Amniotic stem cell (primary cell): ENCODE measurements around the gene FUT6.
"Not testable (repeated sequence)": the region's sequence is repeated elsewhere in the genome, so short reads cannot be mapped to it uniquely, and the experiment has no call there.

Experiments
- DNase-seq: peaks from one replicate; lab custom pipeline; 2025; lab: John Stamatoyannopoulos, UW

The FUT6 gene

GRCh38 chr19:5839065-5840017 is at the start of gene FUT6:
Gene FUT6, minus strand, starts transcription at chr19:5839702. Its CDS starts 7,135 bp downstream, at chr19:5832567.
- no peak for DNase-seq

DNA sequence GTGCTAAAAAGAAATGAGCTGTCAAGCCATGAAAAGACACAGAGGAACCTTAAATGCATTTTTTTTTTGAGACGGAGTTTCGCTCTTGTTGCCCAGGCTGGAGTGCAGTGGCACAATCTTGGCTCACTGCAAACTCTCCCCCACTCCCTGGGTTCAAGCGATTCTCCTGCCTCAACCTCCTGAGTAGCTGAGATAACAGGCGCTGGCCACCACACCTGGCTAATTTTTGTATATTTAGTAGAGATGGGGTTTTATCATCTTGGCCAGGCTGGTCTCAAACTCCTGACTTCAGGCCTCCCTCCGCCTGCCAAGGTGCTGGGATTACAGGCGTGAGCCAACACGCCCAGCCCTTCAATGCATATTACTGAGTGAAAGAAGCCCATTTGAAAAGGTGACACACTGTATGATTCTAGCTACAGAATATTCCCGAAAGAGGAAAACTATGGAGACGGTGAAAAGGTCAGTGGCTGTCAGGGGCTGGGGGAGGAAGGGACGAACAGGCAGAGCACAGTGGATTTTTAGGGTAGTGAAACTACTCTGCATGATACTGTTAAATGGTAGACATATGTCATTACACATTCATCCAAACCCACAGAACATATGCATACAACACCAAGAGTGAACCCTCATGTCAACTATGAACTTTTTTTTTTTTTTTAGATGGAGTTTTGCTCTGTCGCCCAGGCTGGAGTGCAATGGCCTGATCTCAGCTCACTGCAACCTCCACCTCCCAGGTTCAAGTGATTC is 44.7 kb upstream of the FUT6 start:
- DNase-seq: not testable (repeated sequence)

DNA sequence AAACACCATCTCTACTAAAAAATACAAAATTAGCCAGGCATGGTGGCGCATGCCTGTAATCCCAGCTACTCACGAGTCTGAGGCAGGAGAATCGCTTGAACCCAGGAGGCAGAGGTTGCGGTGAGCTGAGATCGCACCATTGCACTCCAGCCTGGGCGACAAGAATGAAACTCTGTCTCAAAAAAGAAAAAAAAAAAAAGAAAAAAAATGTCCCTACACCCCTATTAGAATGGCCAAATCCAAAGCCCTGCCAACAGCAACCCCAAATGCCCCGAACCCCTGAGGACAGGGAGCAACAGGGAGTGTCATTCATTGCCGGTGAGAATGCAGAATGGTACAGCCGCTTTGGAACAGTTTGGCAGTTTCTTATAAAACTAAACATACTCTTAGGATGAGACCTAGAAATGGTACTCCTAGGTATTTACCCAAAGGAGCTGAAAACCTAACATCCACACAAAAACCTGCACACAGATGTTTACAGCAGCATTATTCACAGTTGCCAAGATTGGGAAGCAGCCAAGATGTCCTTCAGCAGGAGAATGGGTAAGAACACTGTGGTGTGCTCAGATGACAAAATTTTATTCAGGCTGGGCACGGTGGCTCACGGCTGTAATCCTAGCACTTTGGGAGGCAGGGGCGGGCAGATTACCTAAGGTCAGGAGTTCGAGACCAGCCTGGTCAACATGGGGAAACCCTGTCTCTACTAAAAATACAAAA is 43.8 kb upstream of the FUT6 start:
- DNase-seq: not testable (repeated sequence)

- DNase-seq: no peak
Observed at GRCh38 chr19:5882421-5882968, 43.0 kb upstream of the FUT6 start.

DNA sequence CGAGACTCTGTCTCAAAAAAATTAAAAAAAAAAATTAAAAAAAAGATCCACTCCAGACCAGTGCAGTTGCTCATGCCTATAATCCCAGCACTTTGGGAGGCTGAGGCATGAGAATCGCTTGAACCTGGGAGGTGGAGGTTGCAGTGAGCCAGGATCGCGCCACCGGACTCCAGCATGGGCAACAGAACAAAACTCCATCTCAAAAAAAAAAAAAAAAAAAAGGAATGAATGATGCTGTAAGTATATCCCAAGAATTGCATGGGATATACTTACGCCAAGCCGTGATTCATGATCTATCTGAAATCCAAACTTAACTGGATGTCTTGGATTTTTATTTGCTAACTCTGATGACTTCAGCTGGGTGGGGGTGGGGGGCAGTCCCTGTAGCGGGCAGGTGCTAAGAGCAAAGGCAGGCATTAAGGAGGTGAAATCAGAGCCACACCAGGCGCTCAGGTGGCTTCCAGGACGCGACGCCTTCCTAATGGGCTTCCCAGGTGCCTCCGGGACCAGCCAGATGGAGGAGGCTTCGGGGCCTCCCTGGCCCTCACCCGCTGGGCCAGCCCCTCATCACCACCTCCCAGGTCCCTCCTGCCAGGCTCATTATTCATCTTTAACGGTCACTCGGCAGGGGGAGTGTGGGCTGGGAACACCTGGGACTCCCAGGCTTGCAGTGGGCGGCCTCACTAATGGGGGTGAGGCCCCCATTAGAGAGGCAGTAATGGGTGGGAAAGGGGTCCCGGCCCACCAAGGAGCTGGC is 42.2 kb upstream of the FUT6 start:
- no peak for DNase-seq

DNA sequence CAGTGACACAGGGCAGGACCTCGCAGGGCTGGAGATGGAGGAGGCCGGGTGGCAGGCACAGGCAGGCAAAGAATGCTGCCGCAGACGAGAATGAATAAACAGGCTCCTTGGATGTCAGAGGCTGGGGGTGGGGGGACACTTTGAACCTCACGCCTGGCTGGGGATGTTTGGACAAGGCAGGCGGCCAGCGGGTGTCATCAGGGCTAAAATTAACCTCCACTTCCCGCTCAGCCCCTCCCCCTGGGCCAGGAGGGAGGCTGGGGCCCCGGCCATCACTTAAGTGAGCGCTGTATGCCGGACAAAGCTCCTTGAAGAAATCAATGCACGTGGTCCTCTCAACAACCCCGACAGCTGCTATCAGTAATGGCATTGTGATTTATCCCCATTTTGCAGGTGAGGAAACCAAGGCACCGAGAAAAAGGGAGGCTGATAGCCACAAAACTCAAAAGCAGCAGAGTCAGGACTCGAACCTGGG is 41.1 kb upstream of the FUT6 start:
- DNase-seq: no peak

- no peak for DNase-seq
Observed at GRCh38 chr19:5880196-5880595, 40.7 kb upstream of the FUT6 start.

DNA sequence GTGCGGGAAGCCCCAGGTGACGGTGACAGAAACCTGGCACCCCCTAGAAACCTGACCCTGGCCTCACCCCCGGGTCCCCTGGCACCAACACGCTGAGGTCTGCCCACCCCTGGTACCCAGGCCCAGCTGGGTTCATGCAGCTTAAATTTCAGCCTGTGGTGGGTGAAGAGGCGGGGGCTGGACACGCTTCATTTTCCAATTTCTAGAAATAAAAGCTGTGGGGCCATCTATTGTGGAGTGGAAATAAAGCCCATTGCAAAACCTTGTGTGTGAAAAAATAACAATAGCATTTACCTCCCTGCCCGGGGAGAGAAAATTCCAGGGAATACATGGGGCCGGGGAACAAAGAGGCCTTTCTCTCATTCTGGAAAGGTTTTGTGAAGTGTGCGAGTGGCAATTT is 38.4 kb upstream of the FUT6 start:
- no peak for DNase-seq

GRCh38 chr19:5877427-5877826 is 37.9 kb upstream of the FUT6 start:
- DNase-seq: no peak

DNA sequence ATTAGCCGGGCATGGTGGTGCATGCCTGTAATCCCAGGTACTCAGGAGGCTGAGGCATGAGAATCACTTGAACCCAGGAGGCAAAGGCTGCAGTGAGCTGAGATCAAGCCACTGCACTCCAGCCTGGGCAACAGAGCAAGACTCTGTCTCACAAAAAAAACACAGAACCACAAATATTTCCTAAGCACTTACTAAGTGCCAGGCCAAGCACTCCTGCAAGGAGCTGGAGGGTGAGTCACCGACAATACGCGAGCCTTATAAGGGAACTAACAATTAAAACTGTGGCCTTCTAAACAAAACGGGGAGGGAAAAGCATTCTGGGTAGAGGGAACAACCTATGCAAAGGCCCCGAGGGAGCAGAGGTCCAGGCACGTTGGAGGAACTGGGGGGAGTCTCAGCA is 35.0 kb upstream of the FUT6 start:
- DNase-seq: not testable (repeated sequence)

DNA sequence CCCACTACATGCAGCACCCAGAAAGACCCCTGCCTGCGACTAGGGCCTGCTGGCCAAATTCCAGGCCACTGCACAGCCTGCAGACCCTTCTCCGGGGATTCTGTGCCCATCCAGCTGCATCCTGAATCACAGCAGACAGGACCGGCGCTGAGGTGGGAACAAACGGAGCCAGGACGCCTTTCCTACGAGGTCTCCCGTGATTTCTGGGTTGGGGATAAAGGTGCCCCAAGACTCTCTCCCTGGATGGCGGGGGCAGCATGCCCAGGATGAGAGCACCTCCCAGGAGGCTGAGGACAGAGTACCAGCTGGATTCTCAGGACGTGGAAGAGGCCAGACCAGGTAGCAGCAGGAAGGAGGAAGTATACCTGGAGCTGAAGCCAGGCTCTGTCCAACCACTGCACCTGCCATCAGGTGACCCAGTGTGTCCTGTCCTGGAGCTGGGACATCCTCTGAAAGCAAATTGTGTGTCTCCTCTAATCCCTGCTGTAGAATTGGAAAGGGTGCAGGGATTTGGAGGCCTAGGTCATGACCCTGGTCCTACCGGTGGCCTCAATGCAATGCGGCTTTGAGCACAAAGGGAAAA is 34.2 kb upstream of the FUT6 start:
- no peak for DNase-seq

DNA sequence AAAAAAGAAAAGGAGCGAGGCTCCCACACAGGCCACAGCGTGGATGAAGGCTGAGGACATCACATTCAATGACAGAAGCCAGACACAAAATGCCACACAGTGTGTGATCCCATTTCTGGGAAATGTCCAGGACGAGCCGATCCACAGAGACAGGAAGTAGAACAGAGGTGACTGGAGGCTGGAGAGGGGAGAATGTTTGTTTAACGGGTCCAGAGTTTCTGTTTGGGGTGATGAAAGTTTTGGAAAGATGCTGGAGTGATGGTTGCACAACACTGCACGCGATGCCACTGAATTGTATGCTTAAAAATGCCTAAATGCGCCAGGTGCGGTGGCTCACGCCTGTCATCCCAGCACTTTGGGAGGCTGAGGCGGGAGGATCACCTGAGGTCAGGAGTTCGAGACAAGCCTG is 31.5 kb upstream of the FUT6 start:
- DNase-seq: no peak

DNA sequence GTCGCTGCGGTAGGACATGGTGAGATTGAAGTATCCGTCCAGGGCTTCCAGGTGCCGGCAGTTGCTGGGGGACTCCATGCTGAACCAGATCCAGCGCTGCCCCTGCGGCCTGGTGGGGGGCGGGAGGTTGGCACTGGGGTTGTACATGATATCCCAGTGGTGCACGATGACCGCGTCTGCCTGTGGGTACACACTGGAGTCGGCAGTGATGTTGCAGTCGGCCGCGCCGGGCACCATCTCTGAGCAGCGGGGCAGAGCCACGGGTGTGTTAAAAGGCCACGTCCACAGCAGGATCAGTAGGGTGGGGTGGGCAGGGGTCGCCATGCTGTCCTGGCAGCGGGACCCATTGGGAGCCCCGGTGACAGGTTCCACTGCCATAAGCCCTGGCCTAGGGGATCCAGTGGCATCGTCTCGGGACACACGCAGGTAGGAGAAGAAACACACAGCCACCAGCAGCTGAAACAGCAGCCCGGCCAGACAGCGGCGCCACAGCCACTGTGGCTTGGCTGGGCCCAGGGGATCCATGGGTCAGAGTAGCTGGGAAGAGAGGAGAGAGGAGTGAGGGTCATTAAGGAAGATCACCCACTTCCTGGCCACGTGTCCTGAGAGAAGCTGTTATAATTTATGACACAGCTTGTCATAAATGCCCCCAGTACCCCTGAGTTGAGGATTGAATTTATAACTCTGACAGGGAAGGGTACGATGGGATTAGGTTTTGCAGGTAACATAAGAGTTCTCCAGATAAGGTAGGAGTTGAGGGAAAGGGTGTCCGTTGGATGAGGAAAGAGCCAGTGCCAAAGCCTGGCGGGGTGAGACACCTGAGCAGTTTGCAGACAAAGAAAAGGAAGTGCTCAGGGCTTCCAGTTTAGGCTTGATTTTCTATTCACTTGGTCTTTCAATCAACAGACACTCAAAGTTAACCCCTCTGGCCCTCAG is 28.0 kb upstream of the FUT6 start:
- no peak for DNase-seq

DNA sequence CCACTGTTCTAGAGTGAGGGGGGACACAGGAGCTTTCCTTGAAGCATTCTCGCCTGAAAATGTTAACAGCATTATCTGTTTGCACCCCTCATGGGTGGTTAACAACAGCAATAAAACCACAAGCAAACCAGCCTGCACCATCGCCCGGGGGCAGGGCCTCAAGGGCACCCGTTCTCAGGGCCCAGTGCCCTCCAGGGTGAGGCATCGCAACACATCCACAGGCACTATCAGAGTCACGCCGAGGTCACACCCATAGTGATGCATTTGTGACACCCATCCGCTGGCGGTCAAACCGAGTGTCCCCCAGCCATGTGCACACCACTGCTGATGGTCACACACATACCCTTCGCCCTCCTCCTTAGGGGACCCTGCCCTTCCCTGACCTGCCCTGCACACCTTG is 26.3 kb upstream of the FUT6 start:
- DNase-seq: no peak

- DNase-seq: no peak
Observed at GRCh38 chr19:5864725-5865486, 25.4 kb upstream of the FUT6 start.

DNA sequence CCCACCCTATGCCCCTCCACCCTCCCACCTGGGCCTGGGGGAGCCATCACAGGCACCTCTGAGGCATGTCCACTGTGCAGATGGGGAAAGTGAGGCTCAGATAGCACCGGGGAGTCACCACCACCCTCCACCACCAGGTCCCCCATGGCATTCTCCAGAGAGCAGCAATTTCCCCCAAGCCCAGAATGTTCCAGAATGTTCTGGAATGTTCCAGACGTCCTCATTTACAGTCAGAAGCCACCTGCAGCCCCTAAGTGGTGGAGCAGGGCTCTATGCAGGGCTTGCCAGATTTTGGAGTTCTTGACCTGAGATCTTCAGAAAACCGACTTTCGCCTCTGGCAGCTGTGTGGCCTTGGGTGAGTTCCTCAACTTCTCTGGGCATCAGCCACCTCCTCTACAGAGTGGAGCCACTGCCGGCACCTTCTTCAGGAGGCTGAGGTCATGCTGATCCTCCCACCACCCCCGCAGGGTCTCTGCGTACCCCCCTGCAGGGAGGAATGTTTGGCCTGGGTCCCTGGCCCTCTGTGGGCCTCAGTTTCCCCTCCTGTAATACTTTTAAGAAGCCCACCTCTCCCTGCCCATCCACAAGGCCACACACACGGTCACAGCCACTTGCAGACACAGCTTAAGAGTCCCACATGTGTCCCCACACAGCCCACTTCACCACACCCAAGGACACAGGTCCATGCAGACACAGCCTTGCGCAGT is 24.7 kb upstream of the FUT6 start:
- no peak for DNase-seq

- DNase-seq: no peak
Observed at GRCh38 chr19:5863030-5863665, 23.6 kb upstream of the FUT6 start.
